Activated CD8-positive, alpha-beta memory T cell treated with anti-CD3 and anti-CD28 coated beads, Interleukin-2, amount 50 U/mL, for 24 hours (primary cell): ENCODE data around the gene NCKAP1.
"Not testable (repeated sequence)": the region's sequence is repeated elsewhere in the genome, so short reads cannot be mapped to it uniquely, and the experiment has no call there.

ENCODE experiments used
- DNase-seq: peaks from one replicate; pipeline ENCODE4 v3.0.0-alpha.2; 2020; ENCODE audit errors: extremely low read depth

The NCKAP1 gene

GRCh38 chr2:182999348-183000028 lies 38.8 kb downstream of the NCKAP1 start:
- DNase-seq = no peak

GRCh38 chr2:182994228-182994912 lies 43.9 kb downstream of the NCKAP1 start:
- no peak for DNase-seq

- no peak for DNase-seq
These were observed 55.3 kb downstream of the NCKAP1 start for GRCh38 chr2:182982941-182983340.

- not testable (repeated sequence) for DNase-seq
These were observed 56.8 kb downstream of the NCKAP1 start for GRCh38 chr2:182981475-182981874.

GRCh38 chr2:182980652-182981051 lies 57.6 kb downstream of the NCKAP1 start:
- DNase-seq = no peak

GRCh38 chr2:182980115-182980514 lies 58.1 kb downstream of the NCKAP1 start:
- no peak for DNase-seq

GRCh38 chr2:182977463-182977862 lies 60.8 kb downstream of the NCKAP1 start:
- no peak for DNase-seq

- DNase-seq = no peak
These were observed 64.6 kb downstream of the NCKAP1 start for GRCh38 chr2:182973441-182974352.

GRCh38 chr2:182972548-182972942 lies 65.7 kb downstream of the NCKAP1 start:
- no peak for DNase-seq

- no peak for DNase-seq
These were observed 66.3 kb downstream of the NCKAP1 start for GRCh38 chr2:182971820-182972547.

GRCh38 chr2:182970486-182970885 lies 67.8 kb downstream of the NCKAP1 start:
- DNase-seq = no peak

- DNase-seq = no peak
These were observed 69.8 kb downstream of the NCKAP1 start for GRCh38 chr2:182968493-182968892.

GRCh38 chr2:182966356-182966755 lies 71.9 kb downstream of the NCKAP1 start:
- DNase-seq = not testable (repeated sequence)

- DNase-seq = no peak
These were observed 75.6 kb downstream of the NCKAP1 start for GRCh38 chr2:182962641-182963040.

GRCh38 chr2:182960869-182961268 lies 77.4 kb downstream of the NCKAP1 start:
- not testable (repeated sequence) for DNase-seq

GRCh38 chr2:182954789-182955188 lies 83.5 kb downstream of the NCKAP1 start:
- no peak for DNase-seq

- DNase-seq = no peak
These were observed 85.4 kb downstream of the NCKAP1 start for GRCh38 chr2:182952741-182953450.

- no peak for DNase-seq
These were observed 86.2 kb downstream of the NCKAP1 start for GRCh38 chr2:182951948-182952663.

GRCh38 chr2:182950546-182950945 lies 87.7 kb downstream of the NCKAP1 start:
- DNase-seq = no peak

GRCh38 chr2:182949572-182950189 lies 88.6 kb downstream of the NCKAP1 start:
- DNase-seq = no peak
